DMS79 (cell line): Measurements from ENCODE around the gene BCL6.
"Not testable (repeated sequence)": the region's sequence is repeated elsewhere in the genome, so short reads cannot be mapped to it uniquely, and the experiment has no call there.

Experiments used
- DNase-seq: peaks from one replicate; lab custom pipeline; 2025; lab: John Stamatoyannopoulos, UW

The BCL6 gene

DNA sequence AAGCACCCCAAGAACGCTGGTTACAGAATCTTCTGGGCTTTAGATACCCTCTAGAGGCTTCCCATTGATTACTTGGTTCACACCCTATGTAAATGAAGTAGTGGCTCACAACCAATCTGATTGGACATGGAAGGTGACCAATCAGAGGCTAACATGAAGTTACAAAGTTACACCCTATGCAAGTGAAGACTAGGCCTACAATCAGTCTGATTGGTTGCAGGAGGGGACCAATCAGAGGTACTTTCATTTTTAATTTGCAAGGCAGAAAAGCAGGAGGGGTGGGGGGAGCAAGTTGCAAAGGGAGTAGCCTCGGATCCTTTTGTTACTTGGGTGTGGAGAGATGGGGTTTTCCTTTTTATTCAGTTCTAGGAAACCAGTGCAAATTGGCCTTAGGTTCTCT, 31.8 kb downstream of the BCL6 start:
- DNase-seq = no peak

DNA sequence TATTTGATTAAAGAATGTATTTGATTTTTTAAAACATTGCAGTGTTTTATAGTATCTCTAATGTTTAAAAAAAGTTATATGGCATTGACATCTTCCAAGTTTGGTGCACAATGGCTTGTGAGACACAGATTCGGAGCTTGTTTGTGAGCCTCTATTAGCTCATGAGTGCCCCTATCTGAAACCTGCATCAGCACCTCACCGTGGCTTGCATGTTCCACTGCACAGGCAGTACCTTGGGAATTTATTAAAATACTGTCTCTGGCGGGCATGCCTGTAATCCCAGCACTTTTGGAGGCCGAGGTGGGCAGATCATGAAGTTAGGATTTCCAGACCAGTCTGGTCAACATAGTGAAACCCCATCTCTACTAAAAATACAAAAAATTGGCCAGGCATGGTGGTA, 36.1 kb downstream of the BCL6 start:
- no peak for DNase-seq

DNA sequence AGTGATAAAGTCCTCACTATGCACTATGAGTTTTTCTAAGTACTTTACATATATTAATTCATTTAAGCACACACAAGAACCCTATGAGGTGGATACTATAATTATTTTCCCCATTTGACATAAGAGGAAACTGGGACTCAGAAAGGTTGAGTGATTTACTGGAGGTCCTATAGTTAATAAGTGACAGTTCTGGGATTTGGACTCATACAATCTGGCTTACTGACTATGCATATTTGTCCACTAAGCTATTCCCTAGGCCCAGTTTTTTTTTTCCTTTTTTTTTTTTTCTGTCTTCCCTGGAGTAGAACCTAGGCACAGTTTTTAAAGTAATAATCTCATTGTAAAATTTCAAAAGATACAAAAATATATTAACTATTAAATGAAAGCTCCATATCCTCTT, 36.6 kb downstream of the BCL6 start:
- no peak for DNase-seq

DNA sequence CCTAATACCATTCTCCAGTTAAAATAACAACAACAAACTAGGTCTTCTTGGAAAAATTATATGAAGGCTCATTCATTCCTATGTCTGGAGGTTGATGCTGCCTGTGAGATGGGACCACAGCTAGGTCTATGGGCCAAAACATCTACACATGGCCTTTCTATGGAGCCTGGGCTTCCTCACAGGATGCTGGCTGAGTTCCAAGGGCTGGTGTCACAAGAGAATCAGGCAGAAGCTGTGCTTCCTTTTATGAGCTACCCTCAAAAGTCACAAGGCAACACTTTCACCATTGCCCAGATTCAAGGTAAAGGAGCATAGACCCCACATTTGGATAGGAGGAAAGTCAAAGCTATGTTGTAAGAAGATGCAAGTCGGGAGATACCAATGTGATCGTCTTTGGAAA, 38.3 kb downstream of the BCL6 start:
- no peak for DNase-seq

DNA sequence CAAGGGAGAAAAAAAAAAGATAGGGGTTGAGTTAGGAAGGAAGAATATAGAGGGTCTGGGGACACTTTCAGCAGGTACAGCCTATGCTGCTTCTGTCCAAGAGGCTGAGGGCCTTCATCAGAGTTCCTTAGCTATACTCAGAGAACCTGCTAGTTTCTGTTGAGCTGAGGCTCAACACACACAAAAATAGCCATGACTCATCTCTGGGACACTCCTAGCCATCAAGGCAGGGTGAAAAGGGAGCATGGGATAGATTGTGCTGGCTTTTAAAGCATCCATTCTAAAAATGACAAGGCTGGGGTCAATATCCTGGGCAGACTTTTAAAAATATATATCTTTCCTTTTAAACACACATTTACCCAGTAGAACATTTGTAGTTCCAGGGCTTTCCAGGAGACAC, 40.1 kb downstream of the BCL6 start:
- DNase-seq = no peak

DNA sequence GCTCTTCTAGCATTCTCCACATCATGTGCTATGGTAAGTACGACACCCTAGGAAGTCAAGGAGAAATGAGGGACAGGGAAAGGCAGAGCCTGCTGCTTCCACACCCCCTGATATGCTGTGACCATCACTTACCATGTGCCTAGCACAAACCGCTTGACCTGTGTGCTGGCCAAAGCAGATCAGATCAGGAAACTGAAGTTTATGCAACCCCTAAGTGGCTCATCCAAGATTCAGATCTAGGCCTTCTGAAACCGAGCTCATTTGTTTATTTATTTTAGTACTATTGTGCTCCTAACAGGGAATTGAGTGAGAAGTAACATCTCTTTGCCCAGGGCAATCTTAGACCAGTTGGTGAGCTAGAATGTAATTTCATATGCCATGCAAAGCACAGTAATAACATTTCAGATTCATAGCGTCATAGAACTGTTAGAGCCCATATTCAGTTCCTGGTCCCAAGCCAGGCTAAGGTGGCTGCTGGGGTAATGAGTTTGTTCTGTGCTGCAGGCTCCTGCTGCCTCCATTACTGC, 42.7 kb downstream of the BCL6 start, which contains the start of gene RTP2:
Gene RTP2, minus strand, starts transcription at position 51 of the 527 bp plus-strand sequence. CDS start 429 bp downstream, outside the sequence.
- no peak for DNase-seq

DNA sequence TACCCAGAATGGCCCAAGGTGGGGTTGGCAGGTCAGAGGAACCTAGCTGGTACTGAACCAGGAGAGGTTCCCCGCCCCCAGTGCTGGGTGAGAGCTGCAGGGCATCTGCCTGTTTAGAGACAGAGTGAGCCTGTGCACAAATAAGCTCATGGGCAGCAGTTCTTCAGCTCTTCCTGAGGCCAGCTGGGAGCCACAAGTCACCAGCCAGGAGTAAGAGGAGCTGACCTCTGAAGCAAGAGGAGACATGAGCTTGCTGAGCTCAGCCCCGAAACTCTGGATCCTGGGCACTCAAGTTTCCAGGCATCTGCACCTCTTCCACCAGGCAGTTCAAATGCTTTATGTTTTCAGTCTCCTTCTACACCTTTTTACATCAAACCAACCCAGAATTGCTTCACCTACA, 45.0 kb downstream of the BCL6 start:
- no peak for DNase-seq

DNA sequence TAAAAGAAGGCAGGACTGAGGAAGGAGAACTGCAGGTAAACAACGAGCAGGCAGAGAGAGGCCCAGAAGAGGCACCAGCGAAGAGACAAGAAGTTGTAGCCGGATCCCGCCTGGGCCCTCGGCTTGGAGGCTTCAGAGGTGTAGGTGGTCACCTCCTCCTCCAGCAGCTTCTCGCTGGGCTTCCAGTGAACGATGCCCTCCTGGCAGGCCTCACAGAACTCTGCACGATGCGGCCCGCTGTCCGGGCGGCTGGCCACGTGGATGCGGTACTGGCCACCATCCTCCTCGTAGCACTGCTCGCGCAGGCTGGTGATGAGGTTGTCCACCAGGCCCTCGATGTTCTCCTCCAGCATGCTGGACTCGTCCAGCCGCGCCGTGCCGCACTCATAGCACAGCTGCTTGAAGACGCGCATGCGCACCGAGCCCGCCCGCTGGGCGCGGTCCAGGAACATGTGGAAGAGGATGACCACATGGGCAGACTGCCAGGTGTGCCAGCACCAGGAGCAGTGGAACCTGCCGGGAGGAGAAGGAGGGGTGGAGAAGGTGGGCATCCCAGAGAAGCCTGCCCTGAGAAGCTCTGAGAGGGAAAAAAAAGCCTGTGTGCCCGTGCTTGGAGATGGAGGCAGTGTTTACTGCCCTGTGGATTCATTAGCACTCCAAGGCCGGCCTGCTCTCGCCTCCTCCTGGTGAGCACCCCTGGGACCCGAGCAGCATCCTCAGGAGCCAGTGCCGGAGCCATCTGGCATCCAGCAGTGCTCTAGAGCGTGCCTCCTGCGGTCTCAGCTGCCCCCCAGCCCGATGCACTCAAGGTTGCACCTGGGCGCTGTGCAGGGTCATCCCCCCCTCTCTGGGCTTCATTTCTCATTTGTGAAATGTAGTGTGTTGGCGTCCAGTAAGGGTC, 46.5 kb downstream of the BCL6 start:
- no peak for DNase-seq

DNA sequence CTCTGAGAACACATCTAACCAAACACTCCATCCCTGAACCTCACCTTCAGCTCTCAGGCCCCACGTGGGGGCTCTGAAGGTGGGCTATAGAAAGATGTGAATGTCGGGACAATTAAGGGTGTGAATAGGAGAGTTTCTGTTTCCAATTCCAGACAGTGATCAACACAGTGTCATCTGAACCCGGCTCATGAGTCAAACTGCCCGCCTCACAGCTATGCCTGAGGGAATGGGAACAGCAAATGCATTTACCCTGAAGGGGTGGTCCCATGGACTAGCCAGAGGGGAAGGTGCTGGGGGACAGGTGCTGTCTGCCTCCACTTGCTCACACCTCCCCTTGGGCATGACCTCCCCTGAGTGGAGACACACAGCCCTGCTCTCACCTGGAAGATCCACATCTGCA, 49.2 kb downstream of the BCL6 start:
- DNase-seq = no peak

DNA sequence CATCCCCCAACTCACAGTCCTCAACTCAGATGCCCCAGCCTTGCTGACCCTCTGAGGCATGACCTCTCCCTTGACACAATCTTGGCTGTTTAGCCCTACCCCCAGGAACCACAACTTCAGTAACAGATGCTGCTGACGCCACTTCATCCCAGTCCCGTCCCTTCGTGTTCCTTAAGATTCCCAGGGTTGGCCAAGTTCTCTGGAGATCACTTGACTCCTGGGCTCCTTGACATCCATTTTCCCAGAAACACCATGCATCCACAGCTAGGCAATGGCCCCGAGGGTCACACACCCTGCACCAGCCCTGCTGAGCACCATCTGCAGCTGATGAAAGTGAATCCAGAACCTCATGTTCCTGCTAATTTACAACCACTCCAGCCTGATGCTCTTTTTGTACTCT, 49.8 kb downstream of the BCL6 start:
- no peak for DNase-seq

DNA sequence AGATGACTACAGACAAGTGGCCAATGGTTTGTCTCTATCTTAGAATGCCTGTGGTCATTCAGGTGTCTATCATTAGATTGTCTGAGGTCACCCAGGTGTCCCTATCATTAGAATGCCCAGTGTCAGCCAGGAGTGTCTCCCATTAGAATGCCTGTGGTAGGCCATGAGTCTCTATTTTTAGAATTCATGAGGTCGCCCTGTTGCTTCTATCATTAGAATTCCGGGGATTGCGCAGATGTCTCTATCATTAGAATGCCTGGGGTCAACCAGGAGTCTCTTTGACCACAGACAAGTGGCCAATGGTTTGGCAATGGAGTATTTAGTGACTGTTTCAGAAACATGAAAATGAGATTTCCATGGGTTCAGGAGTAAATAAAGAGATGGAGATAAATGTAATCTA, 50.5 kb downstream of the BCL6 start:
- DNase-seq = no peak

DNA sequence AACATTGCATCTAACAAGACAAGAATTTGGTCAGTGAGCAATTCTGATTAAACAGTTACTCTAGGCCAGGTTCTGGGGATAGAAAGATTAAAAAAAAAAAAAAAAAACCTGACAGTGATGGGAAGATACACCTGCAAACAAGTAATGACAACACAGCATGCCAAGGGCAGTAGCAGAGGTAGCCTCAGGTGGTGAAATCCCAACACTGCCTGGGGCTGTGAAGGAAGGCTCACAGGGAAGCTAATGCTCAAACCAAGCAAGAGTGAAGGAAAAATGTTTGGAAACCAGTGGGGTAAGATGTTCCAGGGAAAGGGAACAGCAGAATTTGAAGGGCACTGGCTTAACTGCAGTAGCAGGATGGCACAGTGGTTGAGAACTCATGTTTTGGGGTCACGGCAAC, 51.8 kb downstream of the BCL6 start:
- DNase-seq = no peak

DNA sequence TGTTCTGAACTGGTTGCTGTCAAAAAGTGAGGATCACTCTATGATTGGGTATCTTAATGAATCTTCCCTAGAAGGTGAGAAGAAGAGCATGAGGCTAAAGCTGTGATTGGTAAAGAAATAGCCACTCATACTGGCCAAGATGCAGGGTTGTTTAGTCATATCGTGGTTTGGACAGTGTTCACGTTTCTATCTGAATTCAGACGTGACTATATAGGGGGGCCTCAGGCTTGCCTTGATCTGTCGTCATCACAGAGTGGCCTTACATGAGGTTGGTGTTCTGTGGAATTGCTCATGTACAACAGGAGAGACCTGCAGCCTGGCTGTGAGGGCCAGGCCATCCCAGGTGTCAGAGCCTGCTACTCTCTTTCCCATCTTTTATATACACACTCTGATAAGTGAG, 55.3 kb downstream of the BCL6 start:
- no peak for DNase-seq

DNA sequence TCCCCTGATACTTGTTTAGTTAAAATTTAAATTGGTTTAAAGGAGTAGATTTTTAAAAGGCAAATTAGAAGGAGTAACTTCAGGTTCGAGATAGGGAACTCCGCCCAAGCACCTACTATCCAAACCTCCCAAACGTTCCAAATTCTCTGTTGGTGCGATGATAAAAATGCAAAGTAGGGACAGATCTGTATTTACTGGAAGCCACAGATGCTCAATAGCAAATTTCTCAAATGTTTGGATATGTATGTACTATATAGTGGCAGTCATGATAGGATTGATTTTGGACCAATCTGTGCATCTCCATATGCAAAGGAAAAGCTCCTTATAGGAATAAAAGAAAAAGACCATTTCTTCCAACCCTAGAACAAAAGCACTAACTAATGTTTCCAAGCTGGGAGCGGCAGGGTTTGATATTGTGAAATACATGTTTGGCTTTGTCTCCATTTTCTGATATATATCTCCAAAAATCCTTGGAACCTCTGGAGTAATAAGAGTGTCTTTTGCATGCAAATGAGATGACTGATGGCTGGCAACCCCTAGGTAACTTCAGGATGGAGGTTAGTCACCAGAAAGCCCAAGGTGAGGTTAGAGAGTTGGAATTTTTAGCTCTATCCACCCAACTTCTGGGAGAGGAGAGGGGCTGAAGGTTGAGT, 58.5 kb downstream of the BCL6 start:
- DNase-seq = no peak

DNA sequence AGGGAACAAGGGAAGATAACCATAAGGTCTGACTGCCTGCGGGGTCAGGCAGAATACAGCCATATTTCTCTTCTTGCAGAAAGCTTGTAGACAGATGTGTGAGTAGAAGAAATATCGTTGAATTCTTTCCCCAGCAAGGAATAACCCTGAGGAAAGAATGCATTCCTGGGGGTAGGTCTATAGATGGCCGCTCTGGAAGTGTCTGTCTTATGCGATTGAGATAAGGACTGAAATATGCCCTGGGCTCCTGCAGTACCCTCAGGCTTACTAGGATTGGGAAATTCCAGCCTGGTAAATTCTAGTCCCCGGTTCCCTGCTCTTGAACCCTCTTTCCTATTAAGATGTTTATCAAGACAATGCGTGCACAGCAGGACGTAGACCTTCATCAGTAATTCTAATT, 59.3 kb downstream of the BCL6 start:
- no peak for DNase-seq

DNA sequence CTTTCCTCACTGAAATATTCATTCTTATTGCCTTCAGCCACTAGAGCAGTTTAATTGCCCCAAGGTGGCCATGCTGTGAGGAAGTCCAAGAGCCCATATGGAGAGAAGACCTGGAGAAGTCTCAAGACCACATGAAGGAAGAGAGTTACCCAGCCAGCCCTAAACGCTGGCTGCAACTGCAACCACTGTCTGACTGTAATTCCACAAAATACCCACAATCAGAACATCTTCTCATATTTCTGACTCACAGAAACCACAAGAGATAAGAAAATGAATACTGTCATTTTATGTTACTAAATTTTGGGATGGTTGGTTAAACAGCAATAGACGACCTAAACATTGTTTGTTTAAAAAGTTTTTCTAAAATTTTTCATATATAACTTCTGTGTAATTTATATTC, 60.4 kb downstream of the BCL6 start:
- DNase-seq = no peak

DNA sequence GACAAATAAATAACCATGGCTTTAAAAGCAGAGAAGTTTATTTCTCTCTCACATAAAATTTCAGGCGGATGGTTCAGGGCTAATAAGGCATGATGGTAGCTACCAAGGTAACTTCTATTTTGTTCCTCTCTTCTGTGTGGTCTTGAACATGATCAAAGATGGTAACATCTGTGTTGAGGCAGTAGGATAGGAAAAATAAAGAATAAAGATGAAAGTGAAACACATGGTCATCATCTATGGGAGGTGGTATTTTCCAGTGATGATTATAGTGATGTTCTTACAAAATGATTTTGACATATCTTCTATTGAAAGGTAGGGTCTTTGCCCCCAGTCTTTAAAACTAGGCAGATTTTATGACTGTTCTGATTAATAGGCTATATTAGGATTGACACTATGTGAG, 60.8 kb downstream of the BCL6 start:
- no peak for DNase-seq

DNA sequence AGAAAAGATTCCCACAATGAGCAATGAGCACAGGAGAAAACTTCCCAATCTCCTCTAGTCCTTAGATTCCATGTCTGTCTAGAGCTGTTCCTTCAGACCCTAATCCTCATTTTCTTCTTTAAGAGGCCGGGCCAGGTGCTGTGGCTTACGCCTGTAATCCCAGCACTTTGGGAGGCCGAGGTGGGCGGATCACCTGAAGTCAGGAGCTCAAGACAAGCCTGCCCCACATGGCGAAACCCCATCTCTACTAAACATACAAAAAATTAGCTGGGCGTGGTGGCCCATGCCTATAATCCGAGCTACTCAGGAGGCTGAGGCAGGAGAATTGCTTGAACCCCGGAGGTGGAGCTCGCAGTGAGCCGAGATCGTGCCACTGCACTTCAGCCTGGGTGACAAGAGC, 63.5 kb downstream of the BCL6 start:
- not testable (repeated sequence) for DNase-seq

DNA sequence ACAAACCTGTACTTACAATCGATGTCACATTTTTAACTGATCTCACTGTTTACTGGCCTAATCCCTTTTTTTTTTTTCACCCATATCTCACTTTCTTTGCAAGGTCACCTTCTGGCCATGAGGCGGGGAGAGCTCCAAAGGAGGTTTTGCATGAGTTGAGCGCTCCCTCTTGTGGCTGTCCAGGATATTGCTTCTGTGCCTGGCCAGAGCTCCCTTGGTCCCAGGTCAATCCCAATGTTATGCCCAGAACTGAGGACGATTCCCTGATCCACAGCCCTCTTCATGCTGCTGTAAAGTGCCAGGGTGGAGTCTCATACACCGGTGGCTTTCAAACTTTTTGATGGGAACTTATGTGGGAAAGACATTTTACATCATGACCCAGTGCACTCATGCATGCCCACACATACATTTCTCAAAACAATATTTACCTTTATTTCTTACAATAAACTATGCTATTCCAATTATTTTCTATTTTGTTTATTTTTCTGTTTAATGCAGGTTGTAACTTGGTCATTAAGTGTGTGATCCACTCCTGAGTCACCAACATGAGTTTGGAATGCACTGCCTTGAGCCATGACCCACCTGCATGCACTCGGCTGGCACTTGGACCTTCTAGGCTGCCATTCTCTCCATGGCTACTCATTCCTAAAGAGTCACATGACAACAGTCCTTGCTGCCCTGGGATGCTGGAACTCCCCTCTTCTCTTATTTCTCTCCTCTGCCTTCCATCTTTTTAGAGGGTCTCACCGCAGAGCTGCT, 65.5 kb downstream of the BCL6 start:
- DNase-seq = peak; percentile 15

DNA sequence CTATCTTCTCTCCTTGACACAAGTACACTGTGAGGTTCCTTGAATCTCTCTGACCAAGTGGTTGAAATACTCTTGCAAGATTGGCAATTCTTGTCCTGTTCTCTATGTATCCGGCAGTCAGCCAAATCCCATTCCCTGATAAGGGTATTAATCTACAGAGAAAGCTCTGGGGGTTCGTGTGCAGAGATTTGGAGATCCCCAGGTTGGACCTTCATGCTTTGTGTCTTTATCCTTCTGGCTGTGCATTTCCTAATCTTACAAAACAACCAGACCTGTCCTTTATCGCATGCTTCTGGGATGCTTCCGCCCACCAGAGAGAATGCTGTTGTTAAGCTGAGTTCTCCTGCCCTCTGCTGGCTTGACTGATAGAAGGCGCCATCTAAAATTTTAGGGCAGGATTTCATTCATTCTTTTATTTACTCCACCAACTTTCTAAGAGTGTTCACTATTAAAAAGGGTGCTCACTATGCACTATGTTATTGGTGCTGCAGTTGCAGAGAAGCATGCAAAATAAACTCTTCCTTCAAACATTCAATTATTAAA, 66.5 kb downstream of the BCL6 start:
- DNase-seq = peak; percentile 50

DNA sequence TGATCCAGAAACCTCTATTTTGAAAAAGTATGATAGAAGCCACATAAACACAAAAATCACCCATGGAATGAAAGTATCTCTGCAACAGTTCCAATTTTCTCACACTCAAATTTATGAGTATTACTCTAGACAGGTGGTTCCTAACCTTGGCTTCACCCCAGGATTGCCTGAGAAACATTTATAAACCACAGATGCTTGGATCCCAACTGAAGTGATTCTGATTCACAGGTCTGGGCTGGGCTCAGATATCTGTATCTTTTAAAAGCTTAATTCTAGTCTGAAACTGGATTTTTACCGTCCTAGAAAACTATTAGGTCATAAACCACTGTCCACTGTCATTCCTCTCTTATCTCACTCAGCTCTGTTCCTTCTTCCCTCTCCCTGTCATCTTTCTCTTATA, 67.7 kb downstream of the BCL6 start:
- DNase-seq = peak; percentile 79

DNA sequence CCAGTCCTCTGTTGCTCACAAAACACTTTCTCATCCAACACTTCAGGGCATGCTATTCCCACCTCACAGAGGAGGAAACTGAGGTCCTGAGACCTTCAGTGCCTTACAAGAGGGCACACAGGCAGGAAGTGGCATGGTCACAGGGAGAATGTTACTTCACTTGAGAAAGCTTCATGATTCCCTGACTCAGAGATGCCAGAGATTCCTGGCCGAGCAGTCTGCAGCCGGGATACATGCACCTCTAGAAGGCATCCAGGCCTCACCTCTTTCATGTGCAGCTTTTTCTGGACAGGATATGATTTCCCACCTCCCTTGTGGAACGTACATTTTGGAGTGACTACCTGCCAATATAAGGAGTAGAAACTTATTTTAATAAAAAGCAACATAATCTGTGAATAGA, 72.3 kb downstream of the BCL6 start:
- DNase-seq = no peak
